Neural progenitor cell (in vitro differentiated cells): Measurements from ENCODE around the gene UNG.

Source experiments
- EZH2 ChIP-seq: fragments of 200-600 bp; sonication (generic); IDR thresholded peaks from 2 replicates; pipeline ENCODE4 v1.6.1; 2017; ENCODE audit warnings: antibody characterized with exemption, mild to moderate bottlenecking, moderate library complexity
- EZH2phosphoT487 ChIP-seq: fragments of 200-600 bp; sonication (generic); IDR thresholded peaks from 2 replicates; pipeline ENCODE4 v1.6.1; 2017; ENCODE audit warnings: antibody characterized with exemption
- TF ChIP-seq, protein P1 (sequence below): fragments of 200-600 bp; sonication (generic); IDR thresholded peaks from 2 replicates; pipeline ENCODE4 v1.5.1; 2017; ENCODE audit warnings: antibody characterized with exemption, mild to moderate bottlenecking

- TF ChIP-seq, protein P1, sequence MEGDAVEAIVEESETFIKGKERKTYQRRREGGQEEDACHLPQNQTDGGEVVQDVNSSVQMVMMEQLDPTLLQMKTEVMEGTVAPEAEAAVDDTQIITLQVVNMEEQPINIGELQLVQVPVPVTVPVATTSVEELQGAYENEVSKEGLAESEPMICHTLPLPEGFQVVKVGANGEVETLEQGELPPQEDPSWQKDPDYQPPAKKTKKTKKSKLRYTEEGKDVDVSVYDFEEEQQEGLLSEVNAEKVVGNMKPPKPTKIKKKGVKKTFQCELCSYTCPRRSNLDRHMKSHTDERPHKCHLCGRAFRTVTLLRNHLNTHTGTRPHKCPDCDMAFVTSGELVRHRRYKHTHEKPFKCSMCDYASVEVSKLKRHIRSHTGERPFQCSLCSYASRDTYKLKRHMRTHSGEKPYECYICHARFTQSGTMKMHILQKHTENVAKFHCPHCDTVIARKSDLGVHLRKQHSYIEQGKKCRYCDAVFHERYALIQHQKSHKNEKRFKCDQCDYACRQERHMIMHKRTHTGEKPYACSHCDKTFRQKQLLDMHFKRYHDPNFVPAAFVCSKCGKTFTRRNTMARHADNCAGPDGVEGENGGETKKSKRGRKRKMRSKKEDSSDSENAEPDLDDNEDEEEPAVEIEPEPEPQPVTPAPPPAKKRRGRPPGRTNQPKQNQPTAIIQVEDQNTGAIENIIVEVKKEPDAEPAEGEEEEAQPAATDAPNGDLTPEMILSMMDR = no peak
- TF ChIP-seq EZH2 (no peak), EZH2phosphoT487 (no peak)
Observed at GRCh38 chr12:109150124-109150640, 52.8 kb downstream of the UNG start.
